Common myeloid progenitor, CD34-positive (primary cell): Measurements from ENCODE around the gene ESR2.
"Not testable (repeated sequence)": the region's sequence is repeated elsewhere in the genome, so short reads cannot be mapped to it uniquely, and the experiment has no call there.

Experiments used
- CTCF ChIA-PET: fragments of 350-600 bp; sonication (Branson Sonifier 250); formaldehyde crosslinking; loops from one replicate; lab custom pipeline; 2021; ENCODE audit warnings: antibody characterized with exemption; lab: Charles Lee
- POLR2A ChIA-PET: fragments of 350-600 bp; sonication (Branson Sonifier 250); formaldehyde crosslinking; loops from one replicate; lab custom pipeline; 2021; ENCODE audit warnings: antibody characterized with exemption; lab: Charles Lee
- DNase-seq, 3 donors: peaks; one replicate each; pipeline versions ENCODE4 v3.0.0 to v3.0.0-alpha.2; 2013
- H3K27ac ChIP-seq, 2 experiments: 1 replicate in 1 of 2; 2 replicates in 1 of 2; pipeline ENCODE4 v1.7.0; 2013; ENCODE audit warnings: inconsistent platforms in 2 of 2, low read length in 2 of 2, mild to moderate bottlenecking in 2 of 2, low read depth in 1 of 2, moderate library complexity in 1 of 2; ENCODE audit not compliant: severe bottlenecking in 2 of 2, insufficient read depth in 1 of 2, poor library complexity in 1 of 2
- H3K27me3 ChIP-seq, 5 experiments: replicated peaks in 2 of 5; 1 replicate in 3 of 5; 2 replicates in 2 of 5; pipeline versions ENCODE4 v1.6.1 to v1.7.0; 2013; ENCODE audit warnings: low read length in 4 of 5, mild to moderate bottlenecking in 2 of 5, moderate library complexity in 2 of 5, inconsistent platforms in 1 of 5; ENCODE audit not compliant: insufficient read depth in 5 of 5, control insufficient read depth in 4 of 5
- H3K36me3 ChIP-seq, 4 experiments: 1 replicate in 2 of 4; 2 replicates in 2 of 4; pipeline versions ENCODE4 v1.6.1 to v1.7.0; 2013; ENCODE audit warnings: low read length in 3 of 4, control low read depth in 1 of 4, mild to moderate bottlenecking in 1 of 4; ENCODE audit not compliant: control insufficient read depth in 4 of 4, insufficient read depth in 4 of 4
- H3K4me1 ChIP-seq, 4 experiments: 1 replicate in 3 of 4; 2 replicates in 1 of 4; pipeline versions ENCODE4 v1.6.1 to v1.7.1; 2013; ENCODE audit warnings: low read length in 3 of 4, mild to moderate bottlenecking in 3 of 4, control low read depth in 1 of 4, inconsistent platforms in 1 of 4, moderate library complexity in 1 of 4; ENCODE audit not compliant: control insufficient read depth in 4 of 4, insufficient read depth in 4 of 4; ENCODE audit errors: control extremely low read depth in 1 of 4
- H3K4me3 ChIP-seq, 7 experiments: 1 replicate in 4 of 7; 2 replicates in 3 of 7; pipeline versions ENCODE4 v1.5.1 to v1.7.0; 2013; ENCODE audit warnings: mild to moderate bottlenecking in 7 of 7, low read length in 6 of 7, moderate library complexity in 6 of 7, inconsistent platforms in 2 of 7, low read depth in 2 of 7, control low read depth in 1 of 7; ENCODE audit not compliant: insufficient read depth in 4 of 7, control insufficient read depth in 1 of 7; ENCODE audit errors: extremely low read depth in 1 of 7
- H3K9me3 ChIP-seq, 5 experiments: 1 replicate in 4 of 5; 2 replicates in 1 of 5; pipeline versions ENCODE4 v1.6.1 to v1.7.1; 2013; ENCODE audit warnings: low read length in 4 of 5, mild to moderate bottlenecking in 2 of 5, inconsistent platforms in 1 of 5, low read depth in 1 of 5, moderate library complexity in 1 of 5; ENCODE audit not compliant: control insufficient read depth in 4 of 5, insufficient read depth in 2 of 5; ENCODE audit errors: control extremely low read depth in 1 of 5
- WGBS: methylation state at CpG from one replicate; pipeline ENCODE4 v1.1.5; 2013; ENCODE audit not compliant: insufficient coverage; 5-methylcytosine and 5-hydroxymethylcytosine counted together

ESR2 gene

GRCh38 chr14:64038841-64039542 lies 255.2 kb downstream of the ESR2 start:
- Histone ChIP-seq H3K4me1 (no peaks in the 10 kb centered on the region), H3K27ac (no peak overlapping the region), H3K27me3 (no peaks in the 10 kb centered on the region), H3K4me3 (no peak overlapping the region), H3K36me3 (no peaks in the 10 kb centered on the region), H3K9me3 (peaks cover 0 to 4% (median 0%) of the 10 kb centered on the region in 5 experiments)
- WGBS, result 100% methylated on average over 2 of the region's 5 CpGs
- no peak for DNase-seq
- POLR2A ChIA-PET, result no interaction called here
- CTCF ChIA-PET, result interaction anchor here (0.7 to 1.6 kb wide), 3 partner anchors 12 to 264 kb away, joined by 3 to 4 read pairs (median 3); no protein-coding TSS in a partner anchor

- H3K4me3 ChIP-seq, POLR2A ChIA-PET, H3K27me3 ChIP-seq, H3K9me3 ChIP-seq, H3K27ac ChIP-seq, H3K4me1 ChIP-seq, H3K36me3 ChIP-seq, DNase-seq: not testable (repeated sequence)
- 98% methylated on average over 20 of the region's 66 CpGs for WGBS
- CTCF ChIA-PET, result interaction anchor here (1.4 to 1.6 kb wide), 2 partner anchors 257 to 265 kb away, joined by 3 to 4 read pairs; no protein-coding TSS in a partner anchor
These were observed 256.1 kb downstream of the ESR2 start for GRCh38 chr14:64037869-64038745.

- no peaks in the 10 kb centered on the region for H3K9me3 ChIP-seq
- ChIA-PET CTCF (no interaction called here), POLR2A (no interaction called here)
- no peaks in the 10 kb centered on the region for H3K27me3 ChIP-seq
- H3K27ac ChIP-seq, result no peak overlapping the region
- H3K36me3 ChIP-seq, result no peaks in the 10 kb centered on the region
- H3K4me1 ChIP-seq, result no peaks in the 10 kb centered on the region
- DNase-seq, result no peak
- 100% methylated on average over 1 of the region's 1 CpG for WGBS
- no peak overlapping the region for H3K4me3 ChIP-seq
These were observed 259.0 kb downstream of the ESR2 start for GRCh38 chr14:64035143-64035542.
